Colonic mucosa (tissue), 4 donors: ENCODE results near the gene FGD4. TPM values are rescaled to one million over a fixed set of nuclear protein-coding genes. Genes with fewer than 3 reads are reported as not detected.

Experiments used
- DNase-seq: peaks from one replicate; pipeline ENCODE4 v3.0.0-alpha.2; 2020
- H3K27ac ChIP-seq: fragments of 200-600 bp; one replicate; pipeline ENCODE4 v1.8.0; 2021
- H3K27me3 ChIP-seq: fragments of 200-600 bp; one replicate; pipeline ENCODE4 v1.8.0; 2021
- H3K36me3 ChIP-seq: fragments of 200-600 bp; one replicate; pipeline ENCODE4 v1.8.0; 2021
- H3K4me1 ChIP-seq: fragments of 200-600 bp; one replicate; pipeline ENCODE4 v1.8.0; 2021; ENCODE audit warnings: mild to moderate bottlenecking
- H3K4me3 ChIP-seq: fragments of 200-600 bp; one replicate; pipeline ENCODE4 v1.8.0; 2021
- H3K9ac ChIP-seq, 2 donors: one replicate each; pipeline ENCODE4 v1.7.0; 2013; ENCODE audit warnings: control low read depth in 2 of 2, low read depth in 2 of 2, low read length in 2 of 2
- H3K9me3 ChIP-seq: fragments of 200-600 bp; one replicate; pipeline ENCODE4 v1.8.0; 2021
- intact Hi-C: fragments of 100-400 bp; cut with DNase I; formaldehyde crosslinking; loops from one replicate; pipeline ENCODE4 v1.14.1; 2022
- total RNA-seq, 2 donors: library from RNA; stranded (reverse); fragmentation: NEBNext Ultra II Directional in 1 of 2; extraction: Animal tissue kit (Norgen Biotek cat#: 25700) in 1 of 2; gene quantifications; one replicate each; pipeline ENCODE4 v1.2.1, GENCODE V29; 2021
- TF ChIP-seq, protein P1 (sequence below): fragments of 200-600 bp; IDR thresholded peaks from one replicate; pipeline ENCODE4 v1.8.0; 2022; ENCODE audit warnings: antibody characterized with exemption, mild to moderate bottlenecking
- donor health status: healthy.
- donor health status: DM: no; HTN: no; CAD: no.
- donor health status: DM: no; HTN: no; CAD: no.

Gene FGD4
- total RNA-seq, 2 donors from 2014 or later, result 38.4 to 47.6 TPM

DNA sequence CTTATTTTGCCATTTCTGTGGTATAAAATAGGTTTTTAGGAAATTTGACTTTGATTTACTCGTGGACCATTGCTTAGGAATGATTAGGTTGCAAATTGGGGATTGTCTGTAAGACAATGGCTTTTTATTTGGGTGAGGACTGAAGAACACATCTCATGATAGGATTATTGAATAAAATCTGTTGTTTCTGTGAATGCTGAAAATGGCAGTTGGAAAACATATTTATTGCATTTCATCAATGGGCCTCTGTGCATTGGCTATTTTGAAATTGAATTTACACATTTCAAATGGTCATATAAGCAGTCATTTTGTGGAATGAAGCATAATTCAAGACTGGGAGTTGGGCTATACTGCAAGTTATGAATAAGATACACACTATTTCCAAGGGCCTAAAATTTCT is 46.0 kb downstream of the FGD4 start:
- intact Hi-C loops, result no loop called here
- Histone ChIP-seq H3K9ac (no peak overlapping the region), H3K4me1 (no peaks in the 10 kb centered on the region)

DNA sequence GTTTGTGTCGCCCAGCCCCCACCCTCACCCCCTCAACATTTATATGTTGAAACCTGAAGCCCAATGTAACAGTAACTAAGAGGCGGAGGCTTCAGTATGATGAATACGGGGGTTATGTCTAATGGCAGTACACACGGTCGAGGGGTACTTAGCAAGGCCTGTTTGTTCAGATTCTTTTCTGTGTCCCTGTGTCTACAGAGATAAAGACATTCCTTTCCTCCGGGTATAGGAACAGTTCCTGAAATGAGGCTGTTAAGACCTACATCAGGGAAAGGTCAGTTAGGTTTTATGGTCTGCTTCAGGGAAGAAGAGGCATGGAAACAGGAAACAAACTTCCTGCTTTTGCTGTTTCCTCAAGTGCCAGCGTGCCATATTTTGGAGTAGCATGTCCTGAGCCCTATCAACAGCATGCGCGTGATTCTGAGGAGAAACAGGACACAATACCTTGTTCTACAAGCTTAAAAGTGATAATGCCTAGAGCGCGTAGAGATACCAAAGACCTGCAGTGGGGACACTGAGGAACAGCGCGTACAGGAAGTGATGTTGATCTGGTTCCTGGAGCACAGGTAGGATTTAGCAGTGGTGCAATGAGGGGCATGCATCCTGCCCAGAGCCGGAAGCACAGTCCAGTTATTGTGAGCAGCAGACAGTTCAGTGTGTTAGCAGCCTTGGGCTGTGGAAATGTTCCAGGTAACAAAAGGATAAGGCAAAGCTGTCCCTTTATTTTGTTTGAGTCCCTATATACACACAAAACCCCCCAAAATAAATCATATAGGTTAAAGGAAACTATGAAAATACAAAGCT is 47.2 kb downstream of the FGD4 start:
- no peaks in the 10 kb centered on the region for H3K27me3 ChIP-seq
- H3K27ac ChIP-seq, result no peak overlapping the region
- TF ChIP-seq, protein P1, sequence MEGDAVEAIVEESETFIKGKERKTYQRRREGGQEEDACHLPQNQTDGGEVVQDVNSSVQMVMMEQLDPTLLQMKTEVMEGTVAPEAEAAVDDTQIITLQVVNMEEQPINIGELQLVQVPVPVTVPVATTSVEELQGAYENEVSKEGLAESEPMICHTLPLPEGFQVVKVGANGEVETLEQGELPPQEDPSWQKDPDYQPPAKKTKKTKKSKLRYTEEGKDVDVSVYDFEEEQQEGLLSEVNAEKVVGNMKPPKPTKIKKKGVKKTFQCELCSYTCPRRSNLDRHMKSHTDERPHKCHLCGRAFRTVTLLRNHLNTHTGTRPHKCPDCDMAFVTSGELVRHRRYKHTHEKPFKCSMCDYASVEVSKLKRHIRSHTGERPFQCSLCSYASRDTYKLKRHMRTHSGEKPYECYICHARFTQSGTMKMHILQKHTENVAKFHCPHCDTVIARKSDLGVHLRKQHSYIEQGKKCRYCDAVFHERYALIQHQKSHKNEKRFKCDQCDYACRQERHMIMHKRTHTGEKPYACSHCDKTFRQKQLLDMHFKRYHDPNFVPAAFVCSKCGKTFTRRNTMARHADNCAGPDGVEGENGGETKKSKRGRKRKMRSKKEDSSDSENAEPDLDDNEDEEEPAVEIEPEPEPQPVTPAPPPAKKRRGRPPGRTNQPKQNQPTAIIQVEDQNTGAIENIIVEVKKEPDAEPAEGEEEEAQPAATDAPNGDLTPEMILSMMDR, result no peak

More for the DNA sequence above, 46.0 kb downstream of the FGD4 start:
- Histone ChIP-seq H3K27me3 (no peaks in the 10 kb centered on the region), H3K9me3 (no peaks in the 10 kb centered on the region), H3K4me3 (no peak overlapping the region), H3K27ac (no peak overlapping the region), H3K36me3 (no peaks in the 10 kb centered on the region)
- DNase-seq, result no peak
- TF ChIP-seq, protein P1, result no peak

GRCh38 chr12:32448586-32448985 is 49.2 kb downstream of the FGD4 start:
- Histone ChIP-seq H3K27ac (no peak overlapping the region), H3K9ac (no peak overlapping the region), H3K4me1 (no peaks in the 10 kb centered on the region), H3K36me3 (no peaks in the 10 kb centered on the region), H3K9me3 (no peaks in the 10 kb centered on the region), H3K4me3 (no peak overlapping the region), H3K27me3 (no peaks in the 10 kb centered on the region)
- DNase-seq, result no peak
- TF ChIP-seq, protein P1, result no peak
- intact Hi-C loops, result no loop called here

More for the DNA sequence above, 47.2 kb downstream of the FGD4 start:
- no peak overlapping the region for H3K4me3 ChIP-seq
- no peaks in the 10 kb centered on the region for H3K36me3 ChIP-seq
- no peaks in the 10 kb centered on the region for H3K9me3 ChIP-seq
- H3K9ac ChIP-seq, result peak overlapping the region in 1 of 2 donors; percentile 2
- DNase-seq, result no peak
- intact Hi-C loops, result no loop called here
- no peaks in the 10 kb centered on the region for H3K4me1 ChIP-seq

GRCh38 chr12:32450363-32450762 is 51.0 kb downstream of the FGD4 start:
- Histone ChIP-seq H3K9ac (no peak overlapping the region), H3K27me3 (no peaks in the 10 kb centered on the region), H3K4me1 (peaks cover 5% of the 10 kb centered on the region), H3K27ac (no peak overlapping the region), H3K9me3 (no peaks in the 10 kb centered on the region), H3K4me3 (no peak overlapping the region), H3K36me3 (no peaks in the 10 kb centered on the region)
- intact Hi-C loops, result no loop called here
- no peak for DNase-seq
- TF ChIP-seq, protein P1, result no peak

DNA sequence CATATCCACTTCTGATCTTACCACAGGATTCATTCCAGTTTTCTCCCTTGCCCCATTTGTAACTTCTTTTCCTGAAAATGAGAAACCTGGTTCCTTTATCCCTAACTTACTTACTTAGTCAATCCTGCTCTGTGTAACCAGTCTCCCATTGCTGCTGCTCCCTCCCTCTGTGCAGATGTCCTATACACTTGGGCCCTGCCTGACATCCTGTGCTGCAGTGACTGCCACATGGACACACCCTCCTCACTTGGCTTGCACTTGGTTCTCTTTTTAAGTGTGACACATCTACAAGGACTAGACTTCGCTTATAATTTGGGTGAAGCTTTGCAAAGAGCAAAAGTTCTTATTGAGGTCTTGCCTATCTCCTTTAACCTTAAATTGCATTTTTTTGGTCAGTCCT is 51.4 kb downstream of the FGD4 start:
- intact Hi-C loops, result no loop called here
- Histone ChIP-seq H3K9me3 (no peaks in the 10 kb centered on the region), H3K27me3 (no peaks in the 10 kb centered on the region), H3K4me3 (no peak overlapping the region), H3K36me3 (no peaks in the 10 kb centered on the region), H3K9ac (no peak overlapping the region), H3K4me1 (peaks cover 6% of the 10 kb centered on the region), H3K27ac (no peak overlapping the region)
- TF ChIP-seq, protein P1, result no peak
- DNase-seq, result peak; percentile 37
